NCI-H2227 treated with DMSO at 0.1 percent for 48 hours (cell line): ENCODE data around the gene ABTB2.

Experiments
- DNase-seq: peaks from one replicate; lab custom pipeline; 2025; lab: John Stamatoyannopoulos, UW

The ABTB2 gene

DNA sequence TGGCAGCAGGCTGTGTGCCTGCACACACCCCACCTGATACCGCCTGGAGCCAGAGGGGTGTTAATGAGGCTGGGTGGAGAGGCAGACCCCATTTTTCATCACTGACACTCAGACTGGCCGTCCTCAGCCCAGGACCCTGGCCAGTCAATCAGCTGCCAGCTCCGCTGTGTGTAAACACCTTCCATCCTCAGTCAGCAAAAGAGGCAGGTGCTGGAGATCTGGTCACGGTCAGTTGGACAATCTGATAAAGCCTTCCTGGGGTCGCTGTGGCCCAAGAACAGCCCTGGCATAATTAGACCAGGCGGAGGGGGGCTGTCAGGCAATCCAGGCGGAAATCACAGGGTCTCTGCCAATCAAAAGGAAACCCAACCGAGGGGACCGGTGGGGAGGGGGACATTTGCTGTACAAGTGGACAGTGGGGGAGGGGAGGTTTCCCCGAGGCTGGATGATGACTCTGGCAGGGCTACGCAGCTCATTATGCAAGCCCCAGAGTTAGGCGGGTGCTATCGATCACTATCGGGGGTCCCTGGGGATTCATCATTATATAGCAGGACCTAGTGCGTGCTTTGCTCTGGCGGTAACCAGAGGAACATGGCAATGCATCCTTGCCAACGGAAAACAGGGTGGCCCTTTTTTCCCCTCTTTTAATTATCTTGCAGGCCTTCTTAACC, 72.9 kb downstream of the ABTB2 start:
- DNase-seq = no peak

DNA sequence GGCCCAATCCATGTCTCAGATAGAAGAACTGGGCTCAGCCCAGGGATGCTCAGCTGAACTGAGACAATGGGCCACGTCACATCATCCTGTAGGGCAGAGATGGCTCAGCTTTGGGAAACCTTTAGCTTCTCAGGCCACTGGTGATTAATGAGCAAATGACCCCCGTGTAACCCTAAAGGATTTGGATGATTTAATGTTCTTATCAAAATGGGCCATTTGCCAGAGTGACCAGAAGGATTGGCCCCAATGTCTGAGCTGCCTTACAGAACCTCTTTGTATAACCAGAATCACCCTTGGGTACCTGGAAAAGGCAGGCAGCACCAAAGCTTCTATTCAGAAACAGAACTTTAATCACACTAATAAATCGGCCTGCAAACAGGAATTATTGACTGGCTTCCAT, 73.7 kb downstream of the ABTB2 start:
- DNase-seq = no peak

DNA sequence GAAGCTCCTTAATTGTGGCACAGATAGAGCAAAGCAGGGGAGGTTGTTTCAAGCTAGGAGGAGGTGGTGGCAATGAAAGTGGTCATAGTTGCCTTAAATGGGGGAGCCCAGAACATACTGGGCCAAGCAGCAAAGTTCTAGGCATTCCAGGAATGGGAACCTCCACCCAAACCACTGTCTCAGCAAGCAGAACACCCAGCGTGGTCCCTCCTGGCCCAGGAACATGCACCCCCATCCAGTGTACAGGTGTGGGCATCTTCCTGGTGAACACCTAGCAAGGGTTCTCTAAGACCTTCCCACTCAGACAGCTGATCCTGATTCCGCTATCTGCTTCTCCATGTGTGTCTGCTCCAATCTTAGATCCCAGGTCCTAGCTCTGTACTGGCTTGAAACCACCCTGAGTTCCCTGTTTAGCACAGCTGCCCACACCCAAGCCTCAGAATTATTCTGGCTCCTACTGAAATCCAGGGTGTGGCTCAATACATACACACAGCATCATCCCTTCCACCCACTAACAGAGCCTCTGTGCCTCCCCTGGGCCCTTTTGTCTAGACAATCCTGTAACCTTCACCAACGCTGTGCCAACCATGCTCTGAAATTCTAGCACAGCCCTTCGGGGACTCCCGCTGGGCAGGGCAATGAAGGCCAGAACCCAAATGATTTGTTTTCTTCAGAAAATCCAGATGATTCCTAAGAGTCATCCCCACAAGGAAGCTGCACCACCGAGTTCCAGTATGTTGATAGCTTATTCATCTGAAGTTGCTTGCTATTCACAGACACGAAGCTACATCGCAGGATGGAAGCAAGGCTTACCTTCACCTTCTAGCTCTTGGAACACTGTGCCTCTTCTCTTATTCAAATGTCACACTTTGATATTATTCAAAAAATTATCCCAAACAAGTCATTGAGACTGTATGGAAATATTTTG, 76.6 kb downstream of the ABTB2 start:
- no peak for DNase-seq

DNA sequence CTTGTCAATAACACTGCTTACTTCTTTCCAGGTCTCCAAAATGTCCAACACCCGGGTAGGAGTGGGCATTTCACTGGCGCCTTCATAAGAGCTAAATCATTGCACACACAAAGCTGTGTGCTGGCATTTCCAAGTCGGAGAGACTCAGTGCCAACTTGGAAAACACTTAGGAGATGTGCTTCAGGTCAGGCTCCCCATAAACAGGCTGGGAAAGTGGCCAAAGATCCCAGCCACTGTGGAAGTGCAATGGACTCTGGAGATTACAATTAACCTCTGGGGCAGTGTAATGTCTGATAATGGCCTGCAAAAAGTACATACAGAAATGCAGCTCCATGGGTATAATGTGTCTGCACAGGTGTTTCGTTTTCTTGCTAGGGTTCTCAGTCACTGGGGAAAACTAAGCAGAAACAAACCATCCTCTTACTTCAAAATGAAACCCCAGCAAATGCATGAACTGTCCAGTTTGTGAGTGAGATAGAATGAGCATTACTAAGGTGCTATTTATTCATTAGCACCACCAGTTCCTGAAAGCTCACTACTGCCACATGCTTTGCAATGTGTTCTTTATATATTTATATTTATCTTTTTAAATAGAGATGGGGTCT, 79.0 kb downstream of the ABTB2 start:
- no peak for DNase-seq

DNA sequence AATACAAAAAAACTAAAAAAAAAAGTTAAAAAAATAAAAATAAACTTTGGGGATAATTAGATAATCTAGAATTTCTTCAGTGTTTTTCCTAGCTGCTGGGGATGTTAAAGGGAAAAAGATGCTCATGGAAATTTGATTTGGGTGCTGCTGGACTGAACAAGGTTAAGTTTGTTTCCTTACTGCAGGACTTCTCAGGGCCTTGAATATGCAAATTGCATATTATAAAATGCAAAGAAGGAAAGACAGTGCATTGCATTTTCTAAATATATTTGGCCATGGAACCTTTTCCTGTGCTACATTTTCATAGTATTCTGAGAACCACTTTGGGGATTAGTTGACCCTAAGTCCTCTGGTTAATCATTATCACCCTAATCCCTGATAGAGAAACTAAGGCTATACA, 79.6 kb downstream of the ABTB2 start:
- DNase-seq = no peak

DNA sequence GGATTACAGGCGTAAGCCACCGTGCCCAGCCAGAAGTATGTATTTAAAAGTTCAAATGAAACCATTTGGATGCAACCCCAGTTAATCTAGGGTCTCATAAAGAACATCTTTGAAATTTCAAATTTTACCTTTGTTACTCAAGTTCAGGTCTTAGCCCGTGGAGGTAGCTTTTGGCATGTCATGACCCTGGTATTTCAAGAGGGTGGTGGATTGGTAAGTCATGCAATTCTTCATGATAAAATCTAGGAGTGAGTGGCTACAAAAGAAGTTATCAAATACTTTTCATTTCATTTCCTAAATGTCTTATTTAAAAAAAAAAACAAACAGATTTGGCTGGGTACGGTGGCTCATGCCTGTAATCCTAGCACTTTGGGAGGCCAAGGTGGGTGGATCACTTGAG, 80.6 kb downstream of the ABTB2 start:
- DNase-seq = no peak

GRCh38 chr11:34276352-34276864, 81.4 kb downstream of the ABTB2 start:
- no peak for DNase-seq

- no peak for DNase-seq
These were observed 82.3 kb downstream of the ABTB2 start for GRCh38 chr11:34275486-34275885.

GRCh38 chr11:34274712-34275398, 83.0 kb downstream of the ABTB2 start:
- no peak for DNase-seq

DNA sequence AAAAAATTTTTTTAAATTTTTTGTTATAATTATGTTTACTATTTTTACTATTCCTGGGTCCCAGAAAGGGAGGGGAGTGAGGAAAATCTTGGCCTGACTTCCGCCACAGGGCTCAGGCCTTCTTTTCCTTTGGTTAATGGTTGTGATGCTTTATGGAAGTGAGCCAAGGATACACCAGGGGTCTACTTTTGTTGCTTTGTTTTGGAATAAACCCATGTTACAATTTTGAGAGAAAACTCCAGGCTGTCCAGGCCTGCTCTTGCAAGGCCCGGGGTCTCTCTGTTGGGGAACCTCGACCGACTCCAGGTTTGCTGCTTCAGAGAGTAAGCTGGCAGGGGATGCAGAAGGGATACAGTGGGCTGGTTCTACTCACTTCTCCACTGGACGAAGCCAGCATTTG, 84.7 kb downstream of the ABTB2 start:
- DNase-seq = no peak

DNA sequence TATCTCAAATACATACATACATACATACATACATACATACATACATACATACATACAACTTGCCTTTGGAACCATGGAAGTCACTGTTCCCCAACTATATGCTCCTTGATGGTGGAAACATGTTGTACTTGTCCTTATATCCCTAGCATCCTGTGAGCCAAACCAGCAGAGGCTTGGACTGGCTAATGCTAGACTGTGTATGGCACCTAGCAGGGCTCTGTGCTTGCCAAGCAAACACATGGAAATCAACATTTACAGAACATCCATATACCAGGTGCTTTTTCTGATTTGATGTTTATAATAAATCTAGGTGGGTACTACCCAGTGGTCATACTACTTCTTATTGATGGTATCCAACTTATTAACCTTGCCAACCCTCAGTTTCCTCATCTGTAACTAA, 86.1 kb downstream of the ABTB2 start:
- DNase-seq = no peak

GRCh38 chr11:34270711-34271110, 87.1 kb downstream of the ABTB2 start:
- DNase-seq = no peak

GRCh38 chr11:34269694-34270245, 88.0 kb downstream of the ABTB2 start:
- no peak for DNase-seq

GRCh38 chr11:34268906-34269430, 88.8 kb downstream of the ABTB2 start:
- no peak for DNase-seq

- no peak for DNase-seq
These were observed 90.4 kb downstream of the ABTB2 start for GRCh38 chr11:34267417-34267816.

- DNase-seq = no peak
These were observed 90.8 kb downstream of the ABTB2 start for GRCh38 chr11:34267013-34267412.

GRCh38 chr11:34266090-34266912, 91.5 kb downstream of the ABTB2 start:
- DNase-seq = no peak

- DNase-seq = no peak
These were observed 93.3 kb downstream of the ABTB2 start for GRCh38 chr11:34264303-34265110.

GRCh38 chr11:34263441-34264091, 94.2 kb downstream of the ABTB2 start:
- DNase-seq = no peak
